Spinal cord (tissue), 10 donors: ENCODE measurements around the gene AGPAT3. TPM values are rescaled to one million over a fixed set of nuclear protein-coding genes. Genes with fewer than 3 reads are reported as not detected.
A peak's percentile ranks its signal among the peaks of the same experiment; 100 is the strongest.

ENCODE experiments used
- DNase-seq, 6 donors: peaks; one replicate each; pipeline versions ENCODE4 v3.0.0 to v3.0.0-alpha.2; 2013 to 2015; ENCODE audit warnings: low spot score in 6 of 6, low read depth in 4 of 6
- H3K27ac ChIP-seq: one replicate; pipeline ENCODE4 v1.5.1; 2013; ENCODE audit warnings: low read depth, low read length, control low read depth
- H3K27me3 ChIP-seq: one replicate; pipeline ENCODE4 v1.6.1; 2013; ENCODE audit warnings: low read length; ENCODE audit not compliant: control insufficient read depth, insufficient read depth
- H3K36me3 ChIP-seq: one replicate; pipeline ENCODE4 v1.6.1; 2013; ENCODE audit warnings: low read length; ENCODE audit not compliant: control insufficient read depth, insufficient read depth
- H3K4me1 ChIP-seq: one replicate; pipeline ENCODE4 v1.6.1; 2013; ENCODE audit warnings: low read length; ENCODE audit not compliant: control insufficient read depth, insufficient read depth
- H3K4me3 ChIP-seq: one replicate; pipeline ENCODE4 v1.5.1; 2013; ENCODE audit warnings: low read depth, low read length, control low read depth
- H3K9me3 ChIP-seq: one replicate; pipeline ENCODE4 v1.6.1; 2013; ENCODE audit warnings: low read length; ENCODE audit not compliant: control insufficient read depth, insufficient read depth
- WGBS: methylation state at CpG from one replicate; pipeline ENCODE4 v1.1.5; 2013; ENCODE audit warnings: missing lambda C conversion rate; ENCODE audit not compliant: insufficient coverage; 5-methylcytosine and 5-hydroxymethylcytosine counted together
- polyA plus RNA-seq, 2 donors: library from polyadenylated mRNA; unstranded; fragments of 120-200 nt; gene quantifications; one replicate each; pipeline ENCODE4 v1.2.1, GENCODE V29; 2013; ENCODE audit not compliant: insufficient read length in 2 of 2
- total RNA-seq, 2 donors: library from RNA; depleted of rRNA in 1 of 2; stranded (reverse); fragments of 120-200 nt in 1 of 2; fragments of >200 nt in 1 of 2; gene quantifications; one replicate each; pipeline versions ENCODE4 v1.2.3 to v1.2.4, GENCODE V29; 2013 to 2014
- donor health status: healthy.

Gene AGPAT3
- total and polyA plus RNA-seq, 4 donors: 33.7 to 63.3 (median 49.3) TPM

DNA sequence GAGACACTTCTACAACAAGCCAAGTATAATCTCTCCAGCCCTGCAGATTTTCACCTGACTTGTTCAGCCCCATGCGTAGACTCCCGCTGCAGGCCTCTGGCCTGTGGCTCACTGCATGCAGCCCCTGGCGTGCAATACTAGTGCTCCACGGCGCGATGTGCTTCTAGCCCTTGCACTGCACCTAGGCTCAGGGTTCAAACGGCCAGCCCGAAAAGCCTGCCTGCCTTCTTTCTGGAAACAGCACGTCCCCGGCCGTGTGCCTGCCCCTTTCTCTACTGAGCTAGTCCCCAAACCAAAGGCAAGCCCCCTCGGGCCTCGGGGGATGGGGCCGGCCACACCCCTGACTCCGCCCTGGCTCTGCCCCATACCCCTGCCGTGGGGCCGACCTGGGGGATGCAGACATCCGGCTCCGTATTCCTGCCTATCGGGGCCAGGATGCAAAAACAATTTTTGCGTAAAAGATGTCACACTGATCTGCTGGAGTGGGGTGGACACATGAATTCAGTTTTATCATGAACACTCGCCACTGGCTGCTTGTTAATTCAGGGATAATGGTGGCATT lies 120.7 kb downstream of the AGPAT3 start:
- DNase-seq: no peak
- peaks cover 39% of the 10 kb centered on the region for H3K36me3 ChIP-seq
- no peak overlapping the region for H3K4me3 ChIP-seq
- H3K9me3 ChIP-seq: no peaks in the 10 kb centered on the region
- H3K4me1 ChIP-seq: peaks cover 14% of the 10 kb centered on the region
- WGBS: 18% methylated on average over 22 of the region's 22 CpGs
- H3K27ac ChIP-seq: no peak overlapping the region
- no peaks in the 10 kb centered on the region for H3K27me3 ChIP-seq

- no peak for DNase-seq
- no peaks in the 10 kb centered on the region for H3K27me3 ChIP-seq
- peak overlapping the region; percentile 33 for H3K27ac ChIP-seq
- H3K4me3 ChIP-seq: no peak overlapping the region
- peaks cover 29% of the 10 kb centered on the region for H3K36me3 ChIP-seq
- H3K4me1 ChIP-seq: peaks cover 14% of the 10 kb centered on the region
- WGBS: 73% methylated on average over 8 of the region's 22 CpGs
- no peaks in the 10 kb centered on the region for H3K9me3 ChIP-seq
Observed at GRCh38 chr21:43986544-43987451, 121.8 kb downstream of the AGPAT3 start.

DNA sequence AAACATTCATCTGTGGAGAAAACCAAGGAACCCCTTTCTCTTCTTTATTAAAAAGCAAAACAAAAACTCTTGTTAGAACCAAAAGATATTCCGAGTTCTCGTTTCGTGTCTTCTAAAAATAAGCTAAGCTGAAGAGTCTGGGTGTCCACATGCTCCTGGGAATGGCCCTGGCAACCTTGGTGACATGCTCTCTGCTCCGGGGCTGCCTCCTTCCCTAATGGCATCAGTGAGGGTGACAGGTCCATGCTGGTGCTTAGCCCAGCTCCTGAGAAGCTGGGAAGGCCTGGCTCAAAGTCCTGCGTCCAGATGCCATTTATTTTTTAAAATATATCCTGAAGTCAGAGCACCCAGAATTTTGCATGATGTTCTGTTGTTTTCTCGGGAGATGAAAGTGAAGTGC lies 122.5 kb downstream of the AGPAT3 start:
- Histone ChIP-seq H3K4me3 (no peak overlapping the region), H3K36me3 (peaks cover 22% of the 10 kb centered on the region), H3K27me3 (no peaks in the 10 kb centered on the region), H3K9me3 (no peaks in the 10 kb centered on the region), H3K4me1 (peaks cover 14% of the 10 kb centered on the region), H3K27ac (no peak overlapping the region)
- WGBS: 84% methylated on average over 5 of the region's 6 CpGs
- no peak for DNase-seq

DNA sequence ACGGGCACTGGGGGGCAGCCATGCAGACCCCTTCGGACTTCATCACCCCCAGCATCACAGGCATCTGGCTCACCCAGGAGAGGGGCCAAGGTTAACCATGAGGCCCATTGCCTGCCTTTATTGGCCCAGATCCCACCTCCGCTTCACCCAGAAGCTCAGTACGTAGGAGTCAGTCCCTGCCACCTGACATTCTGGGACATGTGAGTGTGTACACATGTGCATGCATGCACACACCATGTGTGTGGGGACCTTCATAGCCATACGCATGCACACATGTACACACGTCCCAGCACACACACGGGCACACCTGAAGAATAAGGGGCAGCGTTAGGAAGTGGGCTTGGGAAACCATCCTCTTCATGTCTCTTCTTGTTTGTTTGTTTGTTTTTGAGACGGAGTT lies 123.0 kb downstream of the AGPAT3 start:
- no peak for DNase-seq
- Histone ChIP-seq H3K4me1 (peaks cover 14% of the 10 kb centered on the region), H3K9me3 (no peaks in the 10 kb centered on the region), H3K4me3 (no peak overlapping the region), H3K27me3 (no peaks in the 10 kb centered on the region), H3K27ac (no peak overlapping the region), H3K36me3 (peaks cover 17% of the 10 kb centered on the region)
- WGBS: 90% methylated on average over 4 of the region's 9 CpGs

DNA sequence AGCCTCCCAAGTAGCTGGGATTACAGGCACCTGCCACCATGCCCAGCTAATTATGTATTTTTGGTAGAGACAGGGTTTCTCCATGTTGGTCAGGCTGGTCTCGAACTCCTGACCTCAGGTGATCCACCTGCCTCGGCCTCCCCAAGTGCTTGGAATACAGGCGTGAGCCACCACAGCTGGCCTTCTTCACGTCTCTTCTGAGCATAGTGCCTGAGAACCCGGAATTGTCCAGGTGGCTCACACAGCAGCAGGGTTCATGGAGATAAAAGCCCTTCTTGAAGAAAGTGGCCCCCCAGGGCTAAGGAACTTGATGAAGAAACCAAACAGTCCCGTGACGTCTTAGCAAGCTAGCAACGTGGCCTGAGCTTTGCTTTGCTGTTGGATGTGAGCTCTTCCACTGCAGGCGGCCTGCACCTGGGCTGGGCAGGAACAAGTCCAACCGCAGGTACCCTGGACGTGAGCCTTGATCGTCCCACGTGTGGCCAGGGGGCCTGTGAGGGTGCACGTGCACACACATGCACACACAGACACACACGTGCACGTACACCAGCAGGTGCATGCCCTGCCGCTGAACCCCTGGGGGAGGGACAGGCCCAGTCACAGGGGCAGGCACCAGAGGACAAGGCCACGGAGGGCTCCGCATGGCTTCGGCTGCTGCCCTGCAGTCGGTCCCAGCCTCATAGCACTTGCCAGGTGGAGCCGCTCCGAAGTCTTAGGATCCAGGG lies 123.6 kb downstream of the AGPAT3 start:
- DNase-seq: no peak
- 87% methylated on average over 23 of the region's 23 CpGs for WGBS
- Histone ChIP-seq H3K9me3 (no peaks in the 10 kb centered on the region), H3K36me3 (peaks cover 10% of the 10 kb centered on the region), H3K27me3 (no peaks in the 10 kb centered on the region), H3K27ac (no peak overlapping the region), H3K4me3 (no peak overlapping the region), H3K4me1 (peaks cover 14% of the 10 kb centered on the region)

- WGBS: 89% methylated on average over 3 of the region's 7 CpGs
- Histone ChIP-seq H3K9me3 (no peaks in the 10 kb centered on the region), H3K27ac (no peak overlapping the region), H3K36me3 (peaks cover 5% of the 10 kb centered on the region), H3K27me3 (no peaks in the 10 kb centered on the region), H3K4me1 (peaks cover 14% of the 10 kb centered on the region), H3K4me3 (no peak overlapping the region)
- no peak for DNase-seq
Observed at GRCh38 chr21:43989401-43989800, 124.4 kb downstream of the AGPAT3 start.

DNA sequence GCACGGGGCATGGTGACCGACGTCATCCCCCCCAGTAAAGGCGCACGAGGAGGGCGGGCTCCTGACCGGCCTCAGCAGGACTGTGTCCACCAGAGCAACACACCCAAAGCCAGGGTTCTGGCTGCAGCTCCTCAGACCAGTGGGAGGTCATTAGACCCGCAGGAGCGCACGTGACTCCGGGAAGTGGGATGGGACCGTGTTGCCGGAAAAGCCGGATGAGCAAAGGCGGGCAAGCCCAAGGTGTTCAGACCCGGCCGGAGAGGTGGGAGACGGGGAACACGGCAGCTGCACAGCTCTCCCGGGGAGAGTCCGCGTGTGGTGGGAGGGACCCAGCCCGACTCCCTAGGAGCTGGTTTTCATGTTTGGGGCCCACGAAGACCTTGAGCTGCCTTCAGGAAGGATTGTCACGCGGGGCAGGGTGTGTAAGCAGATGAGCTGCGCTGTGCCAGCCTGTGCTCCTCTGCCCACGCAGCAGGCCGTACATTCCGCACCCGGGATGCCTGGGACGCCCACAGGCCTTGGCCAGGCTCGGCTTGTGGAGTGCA lies 126.5 kb downstream of the AGPAT3 start:
- H3K4me1 ChIP-seq: peaks cover 6% of the 10 kb centered on the region
- no peak overlapping the region for H3K27ac ChIP-seq
- DNase-seq: no peak
- WGBS: 90% methylated on average over 31 of the region's 33 CpGs
- H3K36me3 ChIP-seq: no peaks in the 10 kb centered on the region
- H3K4me3 ChIP-seq: no peak overlapping the region
- no peaks in the 10 kb centered on the region for H3K9me3 ChIP-seq
- no peaks in the 10 kb centered on the region for H3K27me3 ChIP-seq

GRCh38 chr21:43992121-43992520 lies 127.1 kb downstream of the AGPAT3 start:
- no peak overlapping the region for H3K27ac ChIP-seq
- no peak for DNase-seq
- H3K27me3 ChIP-seq: no peaks in the 10 kb centered on the region
- H3K4me3 ChIP-seq: no peak overlapping the region
- no peaks in the 10 kb centered on the region for H3K36me3 ChIP-seq
- WGBS: 95% methylated on average over 7 of the region's 11 CpGs
- H3K4me1 ChIP-seq: peaks cover under 1% of the 10 kb centered on the region
- H3K9me3 ChIP-seq: no peaks in the 10 kb centered on the region

- H3K4me3 ChIP-seq: no peak overlapping the region
- H3K9me3 ChIP-seq: no peaks in the 10 kb centered on the region
- H3K27me3 ChIP-seq: no peaks in the 10 kb centered on the region
- H3K4me1 ChIP-seq: no peaks in the 10 kb centered on the region
- 67% methylated on average over 17 of the region's 18 CpGs for WGBS
- DNase-seq: no peak
- no peak overlapping the region for H3K27ac ChIP-seq
- no peaks in the 10 kb centered on the region for H3K36me3 ChIP-seq
Observed at GRCh38 chr21:43993420-43993934, 128.5 kb downstream of the AGPAT3 start.
